Trophoblast cell (in vitro differentiated cells and primary cell): ENCODE data around the gene SPPL2B.
A peak's percentile ranks its signal among the peaks of the same experiment; 100 is the strongest.

Source experiments
- DNase-seq, 2 donors: peaks; one replicate each; pipeline ENCODE4 v3.0.0-alpha.2; 2016
- H2AFZ ChIP-seq: 2 replicates; pipeline ENCODE4 v1.6.1; 2013; ENCODE audit warnings: low read length, moderate library complexity, mild to moderate bottlenecking; ENCODE audit not compliant: insufficient read depth, poor library complexity
- H2AK5ac ChIP-seq: 2 replicates; pipeline ENCODE4 v1.6.1; 2013; ENCODE audit warnings: mild to moderate bottlenecking, low read length
- H2BK120ac ChIP-seq: 2 replicates; pipeline ENCODE4 v1.6.1; 2013; ENCODE audit warnings: low read length, mild to moderate bottlenecking, moderate library complexity; ENCODE audit not compliant: insufficient read depth, poor library complexity
- H2BK12ac ChIP-seq: 2 replicates; pipeline ENCODE4 v1.6.1; 2013; ENCODE audit warnings: mild to moderate bottlenecking, low read length, moderate library complexity
- H2BK5ac ChIP-seq: 2 replicates; pipeline ENCODE4 v1.6.1; 2013; ENCODE audit warnings: low read length, low read depth, moderate library complexity, mild to moderate bottlenecking; ENCODE audit not compliant: poor library complexity
- H3K14ac ChIP-seq: 2 replicates; pipeline ENCODE4 v1.6.1; 2013; ENCODE audit warnings: mild to moderate bottlenecking, low read length
- H3K18ac ChIP-seq: 2 replicates; pipeline ENCODE4 v1.6.1; 2013; ENCODE audit warnings: mild to moderate bottlenecking, low read length
- H3K23ac ChIP-seq: 2 replicates; pipeline ENCODE4 v1.6.1; 2013; ENCODE audit warnings: low read length
- H3K27ac ChIP-seq: 2 replicates; pipeline ENCODE4 v1.5.1; 2013; ENCODE audit warnings: low read depth, mild to moderate bottlenecking, inconsistent platforms, low read length, moderate library complexity
- H3K27me3 ChIP-seq: 2 replicates; pipeline ENCODE4 v1.6.1; 2013; ENCODE audit warnings: inconsistent platforms, mild to moderate bottlenecking, low read length, moderate library complexity; ENCODE audit not compliant: insufficient read depth
- H3K36me3 ChIP-seq, 2 experiments: 1 replicate in 1 of 2; 2 replicates in 1 of 2; pipeline ENCODE4 v1.6.1; 2013; ENCODE audit warnings: low read length in 2 of 2, mild to moderate bottlenecking in 2 of 2, moderate library complexity in 1 of 2; ENCODE audit not compliant: insufficient read depth in 2 of 2, control insufficient read depth in 1 of 2
- H3K4ac ChIP-seq: 2 replicates; pipeline ENCODE4 v1.6.1; 2013; ENCODE audit warnings: low read depth, mild to moderate bottlenecking, low read length, moderate library complexity
- H3K4me1 ChIP-seq, 2 experiments: 1 replicate in 1 of 2; 2 replicates in 1 of 2; pipeline ENCODE4 v1.6.1; 2013; ENCODE audit warnings: low read length in 2 of 2, mild to moderate bottlenecking in 2 of 2, moderate library complexity in 1 of 2; ENCODE audit not compliant: insufficient read depth in 2 of 2, control insufficient read depth in 1 of 2
- H3K4me2 ChIP-seq: 2 replicates; pipeline ENCODE4 v1.6.1; 2013; ENCODE audit warnings: inconsistent platforms, mild to moderate bottlenecking, low read length, moderate library complexity
- H3K4me3 ChIP-seq: 2 replicates; pipeline ENCODE4 v1.5.1; 2013; ENCODE audit warnings: mild to moderate bottlenecking, low read depth, low read length, inconsistent platforms
- H3K79me1 ChIP-seq: one replicate; pipeline ENCODE4 v1.6.1; 2013; ENCODE audit warnings: low read length
- H3K79me2 ChIP-seq: 2 replicates; pipeline ENCODE4 v1.6.1; 2013; ENCODE audit warnings: low read length, mild to moderate bottlenecking; ENCODE audit not compliant: control insufficient read depth, insufficient read depth, poor library complexity
- H3K9ac ChIP-seq: 2 replicates; pipeline ENCODE4 v1.6.1; 2013; ENCODE audit warnings: mild to moderate bottlenecking, low read length
- H3K9me3 ChIP-seq: 2 replicates; pipeline ENCODE4 v1.6.1; 2013; ENCODE audit warnings: low read depth, mild to moderate bottlenecking, control low read depth, inconsistent platforms, low read length; ENCODE audit not compliant: insufficient read depth
- H4K12ac ChIP-seq: 2 replicates; pipeline ENCODE4 v1.6.1; 2013; ENCODE audit warnings: low read depth, mild to moderate bottlenecking, low read length, moderate library complexity
- H4K8ac ChIP-seq: 2 replicates; pipeline ENCODE4 v1.6.1; 2013; ENCODE audit warnings: low read depth, mild to moderate bottlenecking, low read length, moderate library complexity
- H4K91ac ChIP-seq: one replicate; pipeline ENCODE4 v1.6.1; 2013; ENCODE audit warnings: low read depth, mild to moderate bottlenecking, low read length, moderate library complexity
- WGBS: extraction: QIAGEN DNeasy Blood & Tissue Kit; methylation state at CpG from one replicate; pipeline ENCODE4 v1.1.7; 2013; ENCODE audit warnings: missing lambda C conversion rate; ENCODE audit not compliant: insufficient read length, insufficient coverage; ENCODE audit errors: extremely low coverage; 5-methylcytosine and 5-hydroxymethylcytosine counted together

Gene SPPL2B

GRCh38 chr19:2290441-2291184, 37.9 kb upstream of the SPPL2B start:
- H3K14ac ChIP-seq, result no peak overlapping the region
- H3K4me1 ChIP-seq, result peaks cover 9 to 20% of the 10 kb centered on the region in 2 experiments
- H2BK5ac ChIP-seq, result no peak overlapping the region
- H3K9me3 ChIP-seq, result peaks cover 24% of the 10 kb centered on the region
- peaks cover 49% of the 10 kb centered on the region for H3K27me3 ChIP-seq
- H3K23ac ChIP-seq, result no peak overlapping the region
- no peak overlapping the region for H4K8ac ChIP-seq
- DNase-seq, result peak in 1 of 2 donors; percentile 59
- no peaks in the 10 kb centered on the region for H3K79me1 ChIP-seq
- H2AK5ac ChIP-seq, result no peak overlapping the region
- no peak overlapping the region for H2BK120ac ChIP-seq
- H4K12ac ChIP-seq, result no peak overlapping the region
- H2AFZ ChIP-seq, result no peak overlapping the region
- no peak overlapping the region for H3K18ac ChIP-seq
- peak overlapping the region; percentile 57 for H3K4me2 ChIP-seq
- peak overlapping the region; percentile 3 for H3K4me3 ChIP-seq
- no peak overlapping the region for H3K9ac ChIP-seq
- H4K91ac ChIP-seq, result no peak overlapping the region
- no CpG with 5 or more reads among the region's 82 CpGs for WGBS
- H2BK12ac ChIP-seq, result no peak overlapping the region
- no peak overlapping the region for H3K4ac ChIP-seq
- no peaks in the 10 kb centered on the region for H3K79me2 ChIP-seq
- H3K36me3 ChIP-seq, result no peaks in the 10 kb centered on the region
- no peak overlapping the region for H3K27ac ChIP-seq

GRCh38 chr19:2291185-2291751, 37.2 kb upstream of the SPPL2B start:
- Histone ChIP-seq H3K18ac (no peak overlapping the region), H3K14ac (no peak overlapping the region), H3K79me2 (no peaks in the 10 kb centered on the region), H3K9me3 (peaks cover 24% of the 10 kb centered on the region), H2BK5ac (no peak overlapping the region), H3K4me3 (no peak overlapping the region), H4K12ac (no peak overlapping the region), H3K4me1 (peaks cover 9 to 20% of the 10 kb centered on the region in 2 experiments), H2BK12ac (no peak overlapping the region), H3K4ac (no peak overlapping the region), H4K8ac (no peak overlapping the region), H3K27me3 (peaks cover 49% of the 10 kb centered on the region), H4K91ac (no peak overlapping the region), H3K27ac (no peak overlapping the region), H2AFZ (no peak overlapping the region), H3K36me3 (no peaks in the 10 kb centered on the region), H3K9ac (no peak overlapping the region), H3K4me2 (peak overlapping the region; percentile 57), H2AK5ac (no peak overlapping the region), H2BK120ac (no peak overlapping the region), H3K79me1 (no peaks in the 10 kb centered on the region), H3K23ac (no peak overlapping the region)
- no CpG with 5 or more reads among the region's 67 CpGs for WGBS
- peak in 1 of 2 donors; percentile 51 for DNase-seq

GRCh38 chr19:2294687-2295335, 33.7 kb upstream of the SPPL2B start:
- no peak overlapping the region for H2AFZ ChIP-seq

GRCh38 chr19:2296141-2296540, 32.3 kb upstream of the SPPL2B start:
- H2BK12ac ChIP-seq, result no peak overlapping the region
- no CpG with 5 or more reads among the region's 16 CpGs for WGBS
- no peak overlapping the region for H3K18ac ChIP-seq
- no peaks in the 10 kb centered on the region for H3K36me3 ChIP-seq
- no peaks in the 10 kb centered on the region for H3K79me2 ChIP-seq
- no peaks in the 10 kb centered on the region for H3K79me1 ChIP-seq
- no peak for DNase-seq
- H3K9me3 ChIP-seq, result peaks cover 6% of the 10 kb centered on the region
- H4K12ac ChIP-seq, result no peak overlapping the region
- no peak overlapping the region for H3K4ac ChIP-seq
- no peak overlapping the region for H2BK5ac ChIP-seq
- H3K4me2 ChIP-seq, result no peak overlapping the region
- H4K8ac ChIP-seq, result no peak overlapping the region
- H3K9ac ChIP-seq, result no peak overlapping the region
- H3K27ac ChIP-seq, result no peak overlapping the region
- no peak overlapping the region for H2BK120ac ChIP-seq
- H4K91ac ChIP-seq, result no peak overlapping the region
- H2AFZ ChIP-seq, result no peak overlapping the region
- no peak overlapping the region for H3K4me3 ChIP-seq
- H3K14ac ChIP-seq, result no peak overlapping the region
- H3K27me3 ChIP-seq, result peaks cover 13% of the 10 kb centered on the region
- peaks cover 4 to 6% of the 10 kb centered on the region in 2 experiments for H3K4me1 ChIP-seq
- H3K23ac ChIP-seq, result no peak overlapping the region
- H2AK5ac ChIP-seq, result no peak overlapping the region

More at GRCh38 chr19:2294687-2295335, 33.7 kb upstream of the SPPL2B start:
- Histone ChIP-seq H3K27me3 (peaks cover 26% of the 10 kb centered on the region), H3K27ac (no peak overlapping the region), H4K8ac (no peak overlapping the region), H2BK120ac (no peak overlapping the region), H3K36me3 (no peaks in the 10 kb centered on the region), H3K18ac (no peak overlapping the region), H2AK5ac (no peak overlapping the region), H2BK12ac (no peak overlapping the region), H4K12ac (no peak overlapping the region), H3K79me1 (no peaks in the 10 kb centered on the region), H3K23ac (no peak overlapping the region), H3K9me3 (peaks cover 16% of the 10 kb centered on the region), H3K79me2 (no peaks in the 10 kb centered on the region), H3K14ac (no peak overlapping the region), H3K4me1 (peaks cover 9 to 19% of the 10 kb centered on the region in 2 experiments), H4K91ac (no peak overlapping the region), H3K4me2 (no peak overlapping the region), H3K4ac (no peak overlapping the region), H3K4me3 (no peak overlapping the region), H2BK5ac (no peak overlapping the region), H3K9ac (no peak overlapping the region)
- DNase-seq, result no peak
- whole genome bisulfite sequencing, result no CpG with 5 or more reads among the region's 26 CpGs
